Cardiac fibroblast (primary cell): ENCODE results near the gene STRN.

Experiments
- DNase-seq, 2 donors: peaks; one replicate each; pipeline versions ENCODE4 v3.0.0 to v3.0.0-alpha.2; 2010; ENCODE audit warnings: low read depth in 2 of 2
- H3K4me3 ChIP-seq, 2 donors: replicated peaks in 1 of 2; 1 replicate in 1 of 2; 2 replicates in 1 of 2; pipeline ENCODE4 v1.5.1; 2011; ENCODE audit warnings: low read depth in 2 of 2, low read length in 2 of 2, mild to moderate bottlenecking in 2 of 2, moderate library complexity in 1 of 2
- CTCF ChIP-seq: IDR thresholded peaks from one replicate; pipeline ENCODE4 v1.5.1; 2011; ENCODE audit warnings: low read depth, mild to moderate bottlenecking, low read length, inconsistent platforms

STRN gene

GRCh38 chr2:36858551-36859365, 107.6 kb downstream of the STRN start:
- H3K4me3 ChIP-seq: no peak overlapping the region
- DNase-seq: no peak
- no peak for TF ChIP-seq CTCF

GRCh38 chr2:36857713-36858112, 108.6 kb downstream of the STRN start:
- TF ChIP-seq CTCF: no peak
- no peak overlapping the region for H3K4me3 ChIP-seq
- no peak for DNase-seq

GRCh38 chr2:36855429-36855828, 110.9 kb downstream of the STRN start:
- TF ChIP-seq CTCF: no peak
- no peak for DNase-seq
- no peak overlapping the region for H3K4me3 ChIP-seq

GRCh38 chr2:36854241-36854640, 112.1 kb downstream of the STRN start:
- no peak overlapping the region for H3K4me3 ChIP-seq
- DNase-seq: no peak
- no peak for TF ChIP-seq CTCF

- no peak overlapping the region for H3K4me3 ChIP-seq
- no peak for TF ChIP-seq CTCF
- no peak for DNase-seq
Measured at GRCh38 chr2:36849265-36849664, 117.1 kb downstream of the STRN start.

- TF ChIP-seq CTCF: no peak
- DNase-seq: no peak
- no peak overlapping the region for H3K4me3 ChIP-seq
Measured at GRCh38 chr2:36843838-36844237, 122.5 kb downstream of the STRN start.
